DND-41 (cell line): Measurements from ENCODE around the gene BRSK2.

Experiments
- ATAC-seq: fragments of 200-7000 bp; cut with Tn5 transposase; 3 replicates; pipeline ENCODE4 v1.9.1; 2021; ENCODE audit warnings: low read depth; ENCODE audit not compliant: insufficient read depth
- DNase-seq: peaks from one replicate; pipeline ENCODE4 v3.0.0-alpha.2; 2020
- H2AFZ ChIP-seq: 2 replicates; pipeline ENCODE4 v1.6.0; 2012; ENCODE audit warnings: low read depth, low read length
- H3K27ac ChIP-seq: 2 replicates; pipeline ENCODE4 v1.5.1; 2012; ENCODE audit warnings: low read length, inconsistent platforms
- H3K27me3 ChIP-seq: fragments of 200-600 bp; sonication (generic); 2 replicates; pipeline ENCODE4 v1.6.0; 2012; ENCODE audit warnings: low read length, mild to moderate bottlenecking, inconsistent platforms; ENCODE audit not compliant: insufficient read depth, poor library complexity
- H3K36me3 ChIP-seq: 2 replicates; pipeline ENCODE4 v1.5.1; 2012; ENCODE audit warnings: low read length, inconsistent platforms; ENCODE audit not compliant: insufficient read depth
- H3K4me1 ChIP-seq: 2 replicates; pipeline ENCODE4 v1.5.1; 2012; ENCODE audit warnings: mild to moderate bottlenecking, low read length; ENCODE audit not compliant: insufficient read depth
- H3K4me2 ChIP-seq: 2 replicates; pipeline ENCODE4 v1.6.0; 2012; ENCODE audit warnings: mild to moderate bottlenecking, moderate library complexity, low read length, inconsistent platforms; ENCODE audit not compliant: insufficient read depth
- H3K4me3 ChIP-seq, 2 experiments: fragments of 200-600 bp in 1 of 2; shearing (Covaris generic) in 1 of 2; 2 replicates each; pipeline ENCODE4 v1.5.1; 2012 to 2016; ENCODE audit warnings: inconsistent platforms in 2 of 2, low read length in 2 of 2, mild to moderate bottlenecking in 2 of 2, low read depth in 1 of 2, moderate library complexity in 1 of 2
- H3K79me2 ChIP-seq: 2 replicates; pipeline ENCODE4 v1.6.0; 2012; ENCODE audit warnings: low read length, inconsistent platforms; ENCODE audit not compliant: insufficient read depth
- H3K9ac ChIP-seq: 2 replicates; pipeline ENCODE4 v1.6.0; 2012; ENCODE audit warnings: low read depth, mild to moderate bottlenecking, inconsistent platforms, low read length, moderate library complexity
- H3K9me3 ChIP-seq: 2 replicates; pipeline ENCODE4 v1.5.1; 2012; ENCODE audit warnings: low read length, moderate library complexity, mild to moderate bottlenecking, inconsistent platforms; ENCODE audit not compliant: insufficient read depth, severe bottlenecking
- H4K20me1 ChIP-seq: 2 replicates; pipeline ENCODE4 v1.6.0; 2012; ENCODE audit warnings: low read length; ENCODE audit not compliant: insufficient read depth
- EZH2 ChIP-seq: IDR thresholded peaks from 3 replicates; pipeline ENCODE4 v1.6.1; 2012; ENCODE audit warnings: borderline replicate concordance, low read depth, mild to moderate bottlenecking, moderate library complexity, low read length, inconsistent platforms; ENCODE audit not compliant: severe bottlenecking
- TF ChIP-seq, protein P1 (sequence below): IDR thresholded peaks from 2 replicates; pipeline ENCODE4 v1.5.1; 2012; ENCODE audit warnings: borderline replicate concordance, low read length, moderate library complexity, mild to moderate bottlenecking; ENCODE audit not compliant: poor library complexity, severe bottlenecking; ENCODE audit errors: extremely low read depth

The BRSK2 gene

DNA sequence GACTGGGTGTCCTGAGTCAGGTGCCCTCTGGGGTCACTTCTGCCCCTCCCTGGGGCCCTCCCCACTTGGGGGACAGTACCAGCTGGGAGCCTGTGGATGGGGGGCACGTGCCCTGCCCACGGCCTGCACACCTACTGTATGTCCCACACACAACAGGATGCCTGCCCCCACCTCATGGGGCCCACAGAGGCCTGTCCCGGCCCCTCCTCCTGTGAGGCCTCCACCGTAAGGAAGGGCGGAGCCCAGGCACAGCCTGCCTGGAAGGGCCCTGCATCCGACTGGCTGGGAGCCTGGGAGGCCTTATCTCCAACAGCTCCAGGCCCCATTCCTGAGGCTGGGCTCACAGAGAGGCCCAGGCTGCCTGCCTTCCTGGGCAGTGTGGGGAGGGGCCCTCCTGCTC, 47.8 kb downstream of the BRSK2 start:
- Histone ChIP-seq H2AFZ (no peak overlapping the region), H3K27me3 (no peaks in the 10 kb centered on the region), H3K4me3 (no peak overlapping the region), H3K36me3 (no peaks in the 10 kb centered on the region), H3K4me1 (no peaks in the 10 kb centered on the region), H3K9ac (no peak overlapping the region), H3K27ac (no peak overlapping the region), H3K4me2 (no peak overlapping the region), H4K20me1 (peaks cover 12% of the 10 kb centered on the region; the same call in 1 of the 2 replicates), H3K79me2 (no peaks in the 10 kb centered on the region), H3K9me3 (no peaks in the 10 kb centered on the region)
- no peak for TF ChIP-seq EZH2
- TF ChIP-seq, protein P1, sequence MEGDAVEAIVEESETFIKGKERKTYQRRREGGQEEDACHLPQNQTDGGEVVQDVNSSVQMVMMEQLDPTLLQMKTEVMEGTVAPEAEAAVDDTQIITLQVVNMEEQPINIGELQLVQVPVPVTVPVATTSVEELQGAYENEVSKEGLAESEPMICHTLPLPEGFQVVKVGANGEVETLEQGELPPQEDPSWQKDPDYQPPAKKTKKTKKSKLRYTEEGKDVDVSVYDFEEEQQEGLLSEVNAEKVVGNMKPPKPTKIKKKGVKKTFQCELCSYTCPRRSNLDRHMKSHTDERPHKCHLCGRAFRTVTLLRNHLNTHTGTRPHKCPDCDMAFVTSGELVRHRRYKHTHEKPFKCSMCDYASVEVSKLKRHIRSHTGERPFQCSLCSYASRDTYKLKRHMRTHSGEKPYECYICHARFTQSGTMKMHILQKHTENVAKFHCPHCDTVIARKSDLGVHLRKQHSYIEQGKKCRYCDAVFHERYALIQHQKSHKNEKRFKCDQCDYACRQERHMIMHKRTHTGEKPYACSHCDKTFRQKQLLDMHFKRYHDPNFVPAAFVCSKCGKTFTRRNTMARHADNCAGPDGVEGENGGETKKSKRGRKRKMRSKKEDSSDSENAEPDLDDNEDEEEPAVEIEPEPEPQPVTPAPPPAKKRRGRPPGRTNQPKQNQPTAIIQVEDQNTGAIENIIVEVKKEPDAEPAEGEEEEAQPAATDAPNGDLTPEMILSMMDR, result no peak
- ATAC-seq, result no peak
- DNase-seq, result no peak

DNA sequence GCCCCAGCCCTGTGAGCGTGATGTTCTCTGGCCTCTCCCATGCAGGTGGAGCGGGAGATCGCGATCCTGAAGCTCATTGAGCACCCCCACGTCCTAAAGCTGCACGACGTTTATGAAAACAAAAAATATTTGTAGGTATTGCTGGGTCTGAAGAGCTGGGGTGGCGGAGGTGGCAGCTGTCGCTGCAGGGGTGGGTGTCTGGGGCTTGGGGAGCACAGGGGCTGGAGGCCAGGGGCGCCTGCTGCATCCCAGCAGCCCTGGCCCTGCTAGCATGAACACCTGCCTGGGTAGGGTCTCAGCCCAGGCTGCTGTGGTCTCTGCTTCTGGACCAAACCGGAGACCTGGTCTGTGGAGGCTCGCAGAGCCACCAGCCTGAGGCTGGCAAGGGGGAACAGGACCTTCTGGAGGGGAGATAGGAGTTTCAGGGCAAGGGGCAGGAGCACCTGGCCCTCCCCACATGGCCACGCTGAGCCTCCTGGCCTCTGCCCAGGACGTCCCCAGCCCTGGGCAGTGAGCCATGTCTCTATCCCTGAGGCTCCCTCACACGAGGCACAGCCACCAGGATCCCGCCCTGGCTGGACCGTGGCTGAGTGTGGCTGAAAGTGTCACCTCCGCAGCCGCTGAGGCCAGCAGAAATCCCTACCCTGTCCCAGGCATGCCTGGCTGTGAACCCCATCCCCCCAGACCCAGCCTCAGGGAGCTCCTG, 48.7 kb downstream of the BRSK2 start:
- Histone ChIP-seq H3K9ac (no peak overlapping the region), H3K27ac (no peak overlapping the region), H3K4me2 (no peak overlapping the region), H2AFZ (no peak overlapping the region), H4K20me1 (peaks cover 11% of the 10 kb centered on the region; the same call in 1 of the 2 replicates), H3K4me1 (no peaks in the 10 kb centered on the region), H3K4me3 (no peak overlapping the region), H3K36me3 (no peaks in the 10 kb centered on the region), H3K79me2 (no peaks in the 10 kb centered on the region), H3K9me3 (no peaks in the 10 kb centered on the region), H3K27me3 (no peaks in the 10 kb centered on the region)
- ATAC-seq (no peak), DNase-seq (no peak)
- TF ChIP-seq, protein P1, result no peak
- no peak for TF ChIP-seq EZH2

DNA sequence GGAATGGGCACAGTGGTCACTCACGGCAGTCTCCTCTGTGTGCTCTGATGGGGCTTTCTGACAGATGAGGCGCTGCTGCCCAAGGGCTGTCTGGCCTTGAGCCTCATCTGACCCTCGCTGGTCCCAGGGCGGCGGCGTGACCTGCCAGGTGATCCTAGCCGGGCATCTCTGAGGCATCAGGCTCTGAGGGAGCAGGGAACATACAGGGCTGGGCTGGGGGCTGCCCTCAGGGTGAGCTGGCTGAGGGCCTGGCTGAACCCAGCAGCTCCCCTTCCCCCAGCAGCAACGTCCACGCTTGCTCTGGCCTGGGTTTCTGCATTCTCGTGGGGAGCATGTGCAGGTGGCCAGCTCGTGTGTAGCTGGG, 49.2 kb downstream of the BRSK2 start:
- no peak overlapping the region for H3K4me2 ChIP-seq
- TF ChIP-seq, protein P1, result no peak
- no peak for TF ChIP-seq EZH2
- H4K20me1 ChIP-seq, result peaks cover 9% of the 10 kb centered on the region; the same call in 1 of the 2 replicates
- ATAC-seq, result no peak
- no peaks in the 10 kb centered on the region for H3K27me3 ChIP-seq
- H3K4me3 ChIP-seq, result no peak overlapping the region
- DNase-seq, result no peak
- H3K79me2 ChIP-seq, result no peaks in the 10 kb centered on the region
- no peak overlapping the region for H3K27ac ChIP-seq
- no peaks in the 10 kb centered on the region for H3K9me3 ChIP-seq
- no peak overlapping the region for H2AFZ ChIP-seq
- H3K36me3 ChIP-seq, result no peaks in the 10 kb centered on the region
- no peak overlapping the region for H3K9ac ChIP-seq
- no peaks in the 10 kb centered on the region for H3K4me1 ChIP-seq
